ENCODE measurements around the gene HSPD1.

GRCh38 chr2:197461057-197461456 lies 38.6 kb downstream of the HSPD1 start:
- TF ChIP-seq CTCF (IDR thresholded peaks at IDR 0.05) (no peak), POLR2A (IDR thresholded peaks at IDR 0.05) (no peak)
